ENCODE data around the gene BEST2.

DNA sequence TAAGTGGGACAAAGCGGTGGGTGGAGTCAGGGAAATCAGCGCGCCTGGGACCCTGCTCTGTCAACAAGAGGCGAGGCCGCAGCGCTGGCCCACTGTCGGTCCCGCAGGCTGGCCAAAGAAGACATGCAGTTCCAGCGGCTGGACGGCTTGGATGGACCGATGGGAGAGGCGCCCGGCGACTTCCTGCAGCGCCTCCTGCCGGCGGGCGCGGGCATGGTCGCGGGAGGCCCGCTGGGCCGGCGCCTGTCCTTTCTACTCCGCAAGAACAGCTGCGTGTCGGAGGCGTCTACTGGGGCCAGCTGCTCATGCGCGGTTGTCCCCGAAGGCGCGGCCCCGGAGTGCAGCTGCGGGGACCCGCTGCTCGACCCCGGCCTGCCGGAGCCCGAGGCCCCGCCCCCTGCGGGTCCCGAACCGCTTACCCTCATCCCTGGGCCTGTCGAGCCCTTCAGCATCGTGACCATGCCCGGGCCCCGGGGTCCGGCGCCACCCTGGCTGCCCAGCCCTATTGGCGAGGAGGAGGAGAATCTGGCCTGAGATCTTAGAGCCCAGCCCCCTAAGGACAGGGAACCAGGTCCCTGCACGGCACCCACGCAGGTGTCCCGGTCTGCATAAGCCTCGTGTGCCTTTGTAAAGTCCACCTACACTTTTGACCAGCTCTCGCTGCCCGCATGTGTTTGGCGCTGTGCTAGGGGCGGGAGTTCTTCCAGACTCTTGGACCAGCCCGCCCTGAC lies 6.1 kb downstream of the BEST2 start:
- TF ChIP-seq, protein P1, sequence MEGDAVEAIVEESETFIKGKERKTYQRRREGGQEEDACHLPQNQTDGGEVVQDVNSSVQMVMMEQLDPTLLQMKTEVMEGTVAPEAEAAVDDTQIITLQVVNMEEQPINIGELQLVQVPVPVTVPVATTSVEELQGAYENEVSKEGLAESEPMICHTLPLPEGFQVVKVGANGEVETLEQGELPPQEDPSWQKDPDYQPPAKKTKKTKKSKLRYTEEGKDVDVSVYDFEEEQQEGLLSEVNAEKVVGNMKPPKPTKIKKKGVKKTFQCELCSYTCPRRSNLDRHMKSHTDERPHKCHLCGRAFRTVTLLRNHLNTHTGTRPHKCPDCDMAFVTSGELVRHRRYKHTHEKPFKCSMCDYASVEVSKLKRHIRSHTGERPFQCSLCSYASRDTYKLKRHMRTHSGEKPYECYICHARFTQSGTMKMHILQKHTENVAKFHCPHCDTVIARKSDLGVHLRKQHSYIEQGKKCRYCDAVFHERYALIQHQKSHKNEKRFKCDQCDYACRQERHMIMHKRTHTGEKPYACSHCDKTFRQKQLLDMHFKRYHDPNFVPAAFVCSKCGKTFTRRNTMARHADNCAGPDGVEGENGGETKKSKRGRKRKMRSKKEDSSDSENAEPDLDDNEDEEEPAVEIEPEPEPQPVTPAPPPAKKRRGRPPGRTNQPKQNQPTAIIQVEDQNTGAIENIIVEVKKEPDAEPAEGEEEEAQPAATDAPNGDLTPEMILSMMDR (conservative IDR thresholded peaks at IDR 0.05): peak; percentile 99
- no peak for TF ChIP-seq ZFX (IDR thresholded peaks at IDR 0.05)
